IgD-negative memory B cell (primary cell): ENCODE data around the gene PRSS58. TPM values are rescaled to one million over a fixed set of nuclear protein-coding genes. Genes with fewer than 3 reads are reported as not detected.
A peak's percentile ranks its signal among the peaks of the same experiment; 100 is the strongest.

Experiments used
- H3K27ac Mint-ChIP-seq, 3 donors: one replicate each; pipeline ENCODE4 v1.8.0; 2020 to 2022; ENCODE audit warnings: mild to moderate bottlenecking in 3 of 3, mixed read lengths in 3 of 3, moderate library complexity in 1 of 3
- H3K27me3 Mint-ChIP-seq: one replicate; pipeline ENCODE4 v1.8.0; 2021; ENCODE audit warnings: mixed read lengths
- H3K36me3 Mint-ChIP-seq: one replicate; pipeline ENCODE4 v1.8.0; 2020; ENCODE audit warnings: mild to moderate bottlenecking, mixed read lengths
- H3K4me1 Mint-ChIP-seq, 3 donors: one replicate each; pipeline ENCODE4 v1.8.0; 2020 to 2022; ENCODE audit warnings: mixed read lengths in 3 of 3, mild to moderate bottlenecking in 1 of 3
- H3K4me3 Mint-ChIP-seq, 4 donors: one replicate each; pipeline ENCODE4 v1.8.0; 2020 to 2022; ENCODE audit warnings: mild to moderate bottlenecking in 4 of 4, mixed read lengths in 4 of 4, moderate library complexity in 3 of 4
- H3K9me3 Mint-ChIP-seq, 3 donors: one replicate each; pipeline ENCODE4 v1.8.0; 2020 to 2021; ENCODE audit warnings: mixed read lengths in 3 of 3, mild to moderate bottlenecking in 1 of 3
- polyA plus RNA-seq: library from polyadenylated mRNA; unstranded; fragments of 300-500 nt; fragmentation: Illumina TruSeq; gene quantifications from one replicate; pipeline ENCODE4 v1.2.3, GENCODE V29; 2021

The PRSS58 gene
- polyA plus RNA-seq, 1 donor from 2014 or later = not detected

DNA sequence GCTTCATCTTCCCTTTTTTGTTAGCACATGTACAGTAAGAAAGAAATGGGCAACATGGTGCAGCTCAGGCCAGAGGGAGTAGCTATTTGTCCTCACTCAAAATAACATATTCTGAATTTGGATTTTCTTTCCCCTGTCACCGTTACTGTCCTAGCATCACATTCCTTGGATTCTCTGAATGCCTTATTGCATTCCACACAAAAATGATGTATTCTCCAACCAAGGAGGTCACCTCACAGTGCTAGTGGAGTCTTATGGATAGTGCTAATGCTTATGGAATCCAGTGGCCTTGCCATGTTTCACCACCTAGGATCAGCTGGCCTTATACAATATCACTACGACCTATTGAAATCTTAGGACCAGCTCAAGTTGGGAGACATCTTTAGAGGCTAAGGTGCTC, 7.2 kb downstream of the PRSS58 start:
- Mint-ChIP-seq H3K9me3 (peaks cover 0 to 3% (median 0%) of the 10 kb centered on the region in 3 donors), H3K4me1 (no peaks in the 10 kb centered on the region), H3K36me3 (no peaks in the 10 kb centered on the region), H3K27ac (no peak overlapping the region), H3K27me3 (no peaks in the 10 kb centered on the region), H3K4me3 (no peak overlapping the region)

DNA sequence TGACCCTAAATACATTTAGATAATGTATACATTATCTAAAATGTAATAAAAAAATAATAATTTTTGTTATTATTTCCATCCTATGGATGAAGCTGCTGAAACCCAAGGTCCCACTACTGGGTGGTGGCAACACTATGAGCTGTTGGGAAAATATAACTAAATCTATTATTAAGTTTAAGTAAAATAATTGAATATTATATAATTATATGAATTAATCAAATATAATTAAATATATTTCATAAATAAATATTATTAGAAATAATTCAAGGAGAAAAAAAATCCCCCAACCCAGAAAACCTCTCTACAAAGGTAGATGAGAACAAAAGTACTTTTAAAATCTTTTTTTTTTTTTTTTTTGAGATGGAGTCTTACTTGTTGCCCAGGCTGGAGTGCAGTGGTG, 7.9 kb downstream of the PRSS58 start:
- Mint-ChIP-seq H3K27me3 (no peaks in the 10 kb centered on the region), H3K4me3 (no peak overlapping the region), H3K4me1 (no peaks in the 10 kb centered on the region), H3K27ac (no peak overlapping the region), H3K9me3 (peaks cover 0 to 3% (median 0%) of the 10 kb centered on the region in 3 donors), H3K36me3 (no peaks in the 10 kb centered on the region)

DNA sequence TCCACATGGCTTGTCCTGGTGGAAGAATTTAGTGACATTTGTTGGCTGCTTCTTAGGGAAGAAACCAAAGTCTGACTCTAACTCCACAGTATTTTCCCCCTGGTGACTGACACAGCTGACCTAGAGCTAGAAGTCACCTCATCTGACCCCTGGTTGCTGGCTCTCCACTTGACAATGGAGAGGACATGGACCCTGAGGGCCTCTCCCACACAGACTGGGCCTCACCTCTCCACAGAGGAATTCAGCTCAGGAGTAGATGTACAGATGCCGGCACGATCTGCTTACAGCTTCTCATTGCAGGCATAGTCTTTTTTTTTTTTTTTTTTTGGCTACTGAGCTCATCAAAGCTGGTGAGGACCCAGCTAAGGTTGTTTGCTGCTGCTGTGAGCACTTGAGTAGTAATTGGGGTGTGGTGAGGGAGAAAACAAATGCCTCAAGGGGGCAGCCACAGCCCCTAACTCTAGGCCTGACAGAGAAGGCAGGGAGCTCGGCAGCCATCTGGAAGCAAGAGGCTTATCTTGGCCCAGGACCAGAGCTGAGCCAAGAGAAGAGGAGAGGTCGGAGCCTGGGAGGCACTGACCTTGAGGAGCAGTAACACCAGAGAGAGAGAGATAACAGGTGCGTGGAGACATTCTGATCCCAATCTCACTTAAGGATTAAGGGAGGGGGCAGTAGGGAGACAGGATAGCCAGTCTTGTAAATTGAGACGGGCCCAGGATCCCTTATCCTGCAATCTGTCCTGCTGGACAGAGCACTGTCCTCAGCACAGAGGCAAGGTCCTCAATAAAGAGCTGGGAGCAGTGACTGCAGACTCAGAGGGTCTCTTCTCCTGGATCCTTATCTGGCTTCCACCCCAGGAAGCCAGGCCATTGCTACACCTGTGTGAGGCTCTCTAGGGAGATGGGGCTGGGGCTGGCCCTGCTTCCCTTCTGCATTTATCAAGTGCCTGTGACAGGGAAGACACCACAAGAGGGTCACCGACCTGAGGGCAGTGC, 9.4 kb downstream of the PRSS58 start:
- Mint-ChIP-seq H3K4me3 (no peak overlapping the region), H3K4me1 (no peaks in the 10 kb centered on the region), H3K27me3 (no peaks in the 10 kb centered on the region), H3K36me3 (no peaks in the 10 kb centered on the region), H3K9me3 (peaks cover 0 to 3% (median 0%) of the 10 kb centered on the region in 3 donors), H3K27ac (peak overlapping the region in 1 of 3 donors; percentile 53)

DNA sequence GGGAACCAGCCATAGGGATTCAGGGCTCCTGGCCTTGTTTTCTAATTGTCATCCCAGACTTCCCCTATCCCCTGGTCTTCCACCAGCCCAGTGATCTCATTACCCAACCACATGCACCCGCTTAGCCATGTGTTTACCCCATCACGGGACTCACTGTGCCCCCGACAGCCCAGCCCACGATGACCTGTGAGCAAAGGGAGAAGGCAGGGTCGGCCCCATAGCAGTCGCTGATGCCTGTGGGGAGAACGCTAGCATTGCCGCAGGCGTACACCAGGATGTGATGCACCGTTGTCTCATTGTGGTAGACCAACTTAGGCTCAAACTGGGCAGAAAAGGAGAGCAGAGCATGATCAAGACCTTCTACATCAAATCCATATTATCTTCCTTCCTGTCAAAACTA, 14.0 kb downstream of the PRSS58 start:
- Mint-ChIP-seq H3K27ac (no peak overlapping the region), H3K27me3 (no peaks in the 10 kb centered on the region), H3K4me1 (no peaks in the 10 kb centered on the region), H3K4me3 (no peak overlapping the region), H3K9me3 (peaks cover 0 to 3% (median 0%) of the 10 kb centered on the region in 3 donors), H3K36me3 (no peaks in the 10 kb centered on the region)

DNA sequence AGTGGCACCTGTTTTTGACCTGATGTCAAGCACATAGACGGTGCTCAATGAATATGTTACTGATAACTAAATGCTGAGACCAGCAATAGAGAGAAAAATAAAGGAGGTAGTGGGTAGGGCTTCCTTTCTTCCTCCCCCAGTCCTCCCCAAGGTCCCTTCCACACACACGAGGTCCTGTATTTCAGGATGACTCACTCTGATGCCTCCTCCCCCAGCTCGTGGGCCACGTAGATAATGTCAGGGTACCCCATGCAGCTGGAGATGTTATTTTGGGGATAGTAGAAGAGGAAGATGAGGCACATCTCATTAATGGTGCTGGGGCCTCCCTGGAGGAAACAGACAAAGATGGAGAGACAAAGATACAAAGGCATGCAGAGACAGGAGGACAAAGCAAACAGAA, 17.3 kb downstream of the PRSS58 start:
- H3K27me3 Mint-ChIP-seq = no peaks in the 10 kb centered on the region
- no peak overlapping the region for H3K27ac Mint-ChIP-seq
- H3K4me3 Mint-ChIP-seq = no peak overlapping the region
- no peaks in the 10 kb centered on the region for H3K4me1 Mint-ChIP-seq
- peaks cover 0 to 5% (median 2%) of the 10 kb centered on the region in 3 donors for H3K9me3 Mint-ChIP-seq
- H3K36me3 Mint-ChIP-seq = no peaks in the 10 kb centered on the region

DNA sequence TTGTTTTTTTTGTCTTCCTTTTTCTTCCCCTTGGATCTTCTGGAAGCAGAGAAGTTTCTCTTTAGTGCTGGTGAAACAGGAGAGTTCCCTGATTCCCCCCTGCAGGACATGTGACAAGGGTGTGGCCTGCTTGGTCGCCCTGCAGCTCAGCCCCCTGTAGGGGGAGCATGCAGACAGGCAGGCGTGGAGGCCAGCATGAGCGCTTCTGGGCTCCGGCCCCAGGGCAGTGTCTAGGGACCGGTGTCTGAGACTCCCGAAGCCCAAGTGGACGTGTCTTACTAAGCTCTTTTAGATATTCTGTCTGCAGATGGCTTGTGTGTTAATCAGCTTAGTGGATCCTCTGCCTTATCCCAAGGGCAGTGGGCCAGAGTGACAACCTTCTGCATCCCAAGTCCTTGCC, 26.1 kb downstream of the PRSS58 start:
- Mint-ChIP-seq H3K4me1 (no peaks in the 10 kb centered on the region), H3K27me3 (peaks cover 2% of the 10 kb centered on the region), H3K9me3 (peaks cover 0 to 8% (median 3%) of the 10 kb centered on the region in 3 donors), H3K27ac (no peak overlapping the region), H3K4me3 (no peak overlapping the region), H3K36me3 (no peaks in the 10 kb centered on the region)

DNA sequence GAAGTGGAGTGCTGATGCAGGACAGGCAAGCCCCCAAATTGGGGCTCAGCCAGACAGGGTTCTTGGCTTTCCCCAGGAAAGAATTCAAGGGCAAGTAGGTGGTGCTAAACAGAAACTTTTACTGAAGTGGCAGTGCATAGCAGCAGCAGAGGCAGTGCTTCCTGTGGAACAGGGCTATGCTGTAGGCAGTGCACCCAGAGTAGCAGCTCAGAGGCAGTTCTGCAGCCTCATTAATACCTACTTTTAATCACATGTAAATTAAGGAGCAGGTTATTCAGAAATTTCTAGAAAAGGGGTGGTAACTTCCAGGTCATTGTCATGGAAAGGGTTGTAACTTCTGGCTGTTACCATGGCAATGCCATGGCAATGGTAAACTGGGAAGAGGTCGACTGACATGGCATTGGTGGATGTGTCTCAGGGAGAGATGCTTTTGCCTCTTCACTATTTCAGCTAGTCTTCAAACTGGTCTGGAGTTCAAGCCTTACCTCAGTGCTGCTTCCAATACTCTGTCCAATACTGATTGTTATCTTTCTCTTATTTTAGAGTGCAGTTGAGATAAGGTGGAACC, 29.2 kb downstream of the PRSS58 start:
- Mint-ChIP-seq H3K27ac (no peak overlapping the region), H3K4me3 (no peak overlapping the region), H3K9me3 (peaks cover 0 to 3% (median 2%) of the 10 kb centered on the region in 3 donors), H3K36me3 (no peaks in the 10 kb centered on the region), H3K27me3 (peaks cover 2% of the 10 kb centered on the region), H3K4me1 (no peaks in the 10 kb centered on the region)

Other genes with a start within 250 kb of the PRSS58 start
- not detected for gene MGAM2, start 146.3 kb downstream of the PRSS58 start, polyA plus RNA-seq